H9 (cell line): ENCODE results near the gene DENND10. TPM values are rescaled to one million over a fixed set of nuclear protein-coding genes. Genes with fewer than 3 reads are reported as not detected.

ENCODE experiments used
- DNase-seq: peaks from one replicate; pipeline ENCODE4 v3.0.0-alpha.2; 2017
- H2AFZ ChIP-seq: one replicate; pipeline ENCODE4 v1.6.1; 2013; ENCODE audit warnings: mild to moderate bottlenecking, low read length, control low read depth, moderate library complexity
- H2AK5ac ChIP-seq: 2 replicates; pipeline ENCODE4 v1.6.1; 2013; ENCODE audit warnings: low read length, control low read depth, mixed read lengths; ENCODE audit not compliant: insufficient read length
- H2BK120ac ChIP-seq: one replicate; pipeline ENCODE4 v1.6.1; 2013; ENCODE audit warnings: low read depth, mild to moderate bottlenecking, low read length, control low read depth, inconsistent platforms; ENCODE audit not compliant: poor library complexity, severe bottlenecking
- H2BK12ac ChIP-seq: 2 replicates; pipeline ENCODE4 v1.6.1; 2013; ENCODE audit warnings: low read length, control low read depth, mixed read lengths, low read depth; ENCODE audit not compliant: insufficient read length
- H2BK15ac ChIP-seq: 2 replicates; pipeline ENCODE4 v1.6.1; 2013; ENCODE audit warnings: low read depth, low read length, control low read depth
- H2BK20ac ChIP-seq: one replicate; pipeline ENCODE4 v1.6.1; 2013; ENCODE audit warnings: low read depth, mild to moderate bottlenecking, low read length, control low read depth, inconsistent platforms; ENCODE audit not compliant: poor library complexity, severe bottlenecking
- H2BK5ac ChIP-seq: 2 replicates; pipeline ENCODE4 v1.6.1; 2013; ENCODE audit warnings: low read length, control low read depth, mixed read lengths; ENCODE audit not compliant: insufficient read length
- H3K14ac ChIP-seq: 2 replicates; pipeline ENCODE4 v1.6.1; 2013; ENCODE audit warnings: low read length, control low read depth; ENCODE audit not compliant: insufficient read depth
- H3K18ac ChIP-seq: 2 replicates; pipeline ENCODE4 v1.6.1; 2013; ENCODE audit warnings: low read depth, mild to moderate bottlenecking, mixed read lengths, low read length, control low read depth; ENCODE audit not compliant: insufficient read length
- H3K23ac ChIP-seq: 2 replicates; pipeline ENCODE4 v1.6.1; 2013; ENCODE audit warnings: low read length, control low read depth, mixed read lengths, low read depth; ENCODE audit not compliant: insufficient read length
- H3K23me2 ChIP-seq: 2 replicates; pipeline ENCODE4 v1.6.1; 2013; ENCODE audit warnings: low read depth, mild to moderate bottlenecking, mixed read lengths, low read length, control low read depth; ENCODE audit not compliant: insufficient read length, poor library complexity, severe bottlenecking
- H3K27ac ChIP-seq: 2 replicates; pipeline ENCODE4 v1.5.1; 2013; ENCODE audit warnings: low read length, control low read depth, mixed read lengths, low read depth; ENCODE audit not compliant: insufficient read length
- H3K27me3 ChIP-seq: 2 replicates; pipeline ENCODE4 v1.6.1; 2013; ENCODE audit warnings: low read length, control low read depth, inconsistent platforms; ENCODE audit not compliant: insufficient read depth
- H3K4ac ChIP-seq: 2 replicates; pipeline ENCODE4 v1.6.1; 2013; ENCODE audit warnings: low read depth, mild to moderate bottlenecking, control low read depth, inconsistent platforms, low read length, moderate library complexity
- H3K4me1 ChIP-seq: 2 replicates; pipeline ENCODE4 v1.6.1; 2013; ENCODE audit warnings: low read length, control low read depth, inconsistent platforms; ENCODE audit not compliant: insufficient read depth
- H3K4me2 ChIP-seq: 2 replicates; pipeline ENCODE4 v1.6.1; 2013; ENCODE audit warnings: low read length, control low read depth, mixed read lengths; ENCODE audit not compliant: insufficient read length, insufficient read depth
- H3K56ac ChIP-seq: 2 replicates; pipeline ENCODE4 v1.6.1; 2013; ENCODE audit warnings: low read depth, mild to moderate bottlenecking, mixed read lengths, low read length, control low read depth; ENCODE audit not compliant: insufficient read length
- H3K79me1 ChIP-seq: 2 replicates; pipeline ENCODE4 v1.6.1; 2013; ENCODE audit warnings: low read depth, mild to moderate bottlenecking, moderate library complexity, low read length, control low read depth, inconsistent platforms; ENCODE audit not compliant: insufficient read depth, poor library complexity, severe bottlenecking
- H3K79me2 ChIP-seq: 2 replicates; pipeline ENCODE4 v1.6.1; 2013; ENCODE audit warnings: low read length, control low read depth, inconsistent platforms; ENCODE audit not compliant: insufficient read depth
- H3K9ac ChIP-seq: 2 replicates; pipeline ENCODE4 v1.6.1; 2013; ENCODE audit warnings: low read length, control low read depth, mixed read lengths; ENCODE audit not compliant: insufficient read length; ENCODE audit errors: extremely low read depth
- H3K9me3 ChIP-seq: one replicate; pipeline ENCODE4 v1.6.1; 2013; ENCODE audit warnings: low read depth, low read length, inconsistent platforms; ENCODE audit not compliant: control insufficient read depth
- H3T11ph ChIP-seq: one replicate; pipeline ENCODE4 v1.6.1; 2013; ENCODE audit warnings: mild to moderate bottlenecking, low read length, control low read depth, inconsistent platforms
- H4K20me1 ChIP-seq: one replicate; pipeline ENCODE4 v1.6.1; 2013; ENCODE audit not compliant: control insufficient read depth, insufficient read length, insufficient read depth
- H4K5ac ChIP-seq: 2 replicates; pipeline ENCODE4 v1.6.1; 2013; ENCODE audit warnings: low read depth, mild to moderate bottlenecking, mixed read lengths, low read length, control low read depth; ENCODE audit not compliant: insufficient read length
- H4K8ac ChIP-seq: replicated peaks from 2 replicates; pipeline ENCODE4 v1.6.1; 2013; ENCODE audit warnings: low read length, control low read depth, mixed read lengths, low read depth; ENCODE audit not compliant: insufficient read length
- H4K91ac ChIP-seq: 2 replicates; pipeline ENCODE4 v1.6.1; 2013; ENCODE audit warnings: low read depth, mild to moderate bottlenecking, moderate library complexity, mixed read lengths, low read length, control low read depth; ENCODE audit not compliant: insufficient read length
- H3K27ac Mint-ChIP-seq, 3 experiments: 2 replicates in 2 of 3; 3 replicates in 1 of 3; pipeline ENCODE4 v1.8.0; 2020 to 2021; ENCODE audit warnings: mixed read lengths in 3 of 3, mild to moderate bottlenecking in 1 of 3, moderate library complexity in 1 of 3
- H3K27me3 Mint-ChIP-seq: 2 replicates; pipeline ENCODE4 v1.8.0; 2021; ENCODE audit warnings: low read depth, mild to moderate bottlenecking, moderate library complexity, mixed read lengths
- H3K36me3 Mint-ChIP-seq, 3 experiments: 2 replicates in 2 of 3; 3 replicates in 1 of 3; pipeline ENCODE4 v1.8.0; 2020 to 2021; ENCODE audit warnings: low read depth in 3 of 3, mixed read lengths in 3 of 3; ENCODE audit not compliant: insufficient read depth in 1 of 3
- H3K4me1 Mint-ChIP-seq, 2 experiments: 2 replicates each; pipeline ENCODE4 v1.8.0; 2020; ENCODE audit warnings: mixed read lengths in 2 of 2
- H3K4me3 Mint-ChIP-seq, 2 experiments: 2 replicates in 1 of 2; 3 replicates in 1 of 2; pipeline ENCODE4 v1.8.0; 2020 to 2021; ENCODE audit warnings: mild to moderate bottlenecking in 2 of 2, mixed read lengths in 2 of 2, moderate library complexity in 1 of 2
- H3K9me3 Mint-ChIP-seq, 2 experiments: 2 replicates in 1 of 2; 3 replicates in 1 of 2; pipeline ENCODE4 v1.8.0; 2020; ENCODE audit warnings: mild to moderate bottlenecking in 2 of 2, mixed read lengths in 2 of 2, moderate library complexity in 1 of 2
- CTCF ChIP-seq: fragments of 200-600 bp; sonication (generic); conservative IDR thresholded peaks from 3 replicates; pipeline ENCODE4 v1.8.0; 2021; ENCODE audit warnings: antibody characterized with exemption, mild to moderate bottlenecking
- WGBS: extraction: QIAGEN DNeasy Blood & Tissue Kit; methylation state at CpG from one replicate; pipeline ENCODE4 v1.1.7; 2013; ENCODE audit warnings: missing lambda C conversion rate, low lambda C conversion rate, mixed read lengths; ENCODE audit not compliant: insufficient read length; ENCODE audit errors: extremely low coverage; 5-methylcytosine and 5-hydroxymethylcytosine counted together
- total RNA-seq: library from RNA; stranded (reverse); gene quantifications from 2 replicates; pipeline ENCODE4 v1.2.1, GENCODE V29; 2021

The DENND10 gene
- total RNA-seq, 1 experiment from 2014 or later = 63.2 TPM

- no peaks in the 10 kb centered on the region for H3K9me3 ChIP-seq
- no peak overlapping the region for H2AK5ac ChIP-seq
- peak overlapping the region; percentile 6 for H3K9ac ChIP-seq
- peaks cover 1% of the 10 kb centered on the region; the same call in 1 of the 2 replicates for H3K79me2 ChIP-seq
- peak overlapping the region; percentile 45 for H3K4me2 ChIP-seq
- Mint-ChIP-seq H3K4me1 (peaks cover 4 to 8% of the 10 kb centered on the region in 2 experiments), H3K27ac (peak overlapping the region in 1 of 3 experiments; percentile 32; a peak in 3 of 7 replicates), H3K27me3 (no peaks in the 10 kb centered on the region; the same call in 1 of the 2 replicates), H3K36me3 (peaks cover 6 to 22% (median 8%) of the 10 kb centered on the region in 3 experiments; a peak in 6 of 7 replicates), H3K9me3 (no peaks in the 10 kb centered on the region), H3K4me3 (peak overlapping the region; percentile 31 to 72; a peak in 4 of 5 replicates)
- H3K23ac ChIP-seq = no peak overlapping the region
- no peaks in the 10 kb centered on the region for H3K4me1 ChIP-seq
- no peak overlapping the region for H2BK5ac ChIP-seq
- no CpG with 5 or more reads among the region's 12 CpGs for WGBS
- no peak overlapping the region for H3K18ac ChIP-seq
- H4K8ac ChIP-seq = no peak overlapping the region
- H2BK15ac ChIP-seq = no peak overlapping the region
- no peak overlapping the region for H3K4ac ChIP-seq
- H3K14ac ChIP-seq = no peak overlapping the region
- peaks cover 6% of the 10 kb centered on the region for H3K79me1 ChIP-seq
- peak overlapping the region; percentile 61 for H2AFZ ChIP-seq
- no peak overlapping the region for H2BK20ac ChIP-seq
- H4K91ac ChIP-seq = no peak overlapping the region
- no peak overlapping the region for H2BK120ac ChIP-seq
- no peak overlapping the region for H4K5ac ChIP-seq
- H3K56ac ChIP-seq = no peak overlapping the region
- H4K20me1 ChIP-seq = no peaks in the 10 kb centered on the region
- H3T11ph ChIP-seq = no peak overlapping the region
- no peak for TF ChIP-seq CTCF
- H3K23me2 ChIP-seq = no peaks in the 10 kb centered on the region
- no peaks in the 10 kb centered on the region for H3K27me3 ChIP-seq
- no peak overlapping the region for H2BK12ac ChIP-seq
- H3K27ac ChIP-seq = no peak overlapping the region
- no peak for DNase-seq
These were observed 541 bp upstream of the DENND10 start for GRCh38 chr10:119103241-119103902.
